ENCODE results near the gene MESD.
"Not testable (repeated sequence)": the region's sequence is repeated elsewhere in the genome, so short reads cannot be mapped to it uniquely, and the experiment has no call there.

Gene MESD

DNA sequence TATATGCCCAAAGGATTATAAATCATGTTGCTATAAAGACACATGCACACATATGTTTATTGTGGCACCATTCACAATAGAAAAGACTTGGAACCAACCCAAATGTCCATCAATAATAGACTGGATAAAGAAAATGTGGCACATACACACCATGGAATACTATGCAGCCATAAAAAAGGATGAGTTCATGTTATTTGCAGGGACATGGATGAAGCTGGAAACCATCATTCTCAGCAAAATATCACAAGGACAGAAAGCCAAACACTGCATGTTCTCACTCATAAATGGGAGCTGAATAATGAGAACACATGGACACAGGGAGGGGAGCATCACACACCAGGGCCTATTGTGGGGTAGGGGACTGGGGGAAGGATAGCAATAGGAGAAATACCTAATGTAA, 24.2 kb downstream of the MESD start:
- DNase-seq (ENCODE audit: low read depth in 3 of 3) = not testable (repeated sequence)

DNA sequence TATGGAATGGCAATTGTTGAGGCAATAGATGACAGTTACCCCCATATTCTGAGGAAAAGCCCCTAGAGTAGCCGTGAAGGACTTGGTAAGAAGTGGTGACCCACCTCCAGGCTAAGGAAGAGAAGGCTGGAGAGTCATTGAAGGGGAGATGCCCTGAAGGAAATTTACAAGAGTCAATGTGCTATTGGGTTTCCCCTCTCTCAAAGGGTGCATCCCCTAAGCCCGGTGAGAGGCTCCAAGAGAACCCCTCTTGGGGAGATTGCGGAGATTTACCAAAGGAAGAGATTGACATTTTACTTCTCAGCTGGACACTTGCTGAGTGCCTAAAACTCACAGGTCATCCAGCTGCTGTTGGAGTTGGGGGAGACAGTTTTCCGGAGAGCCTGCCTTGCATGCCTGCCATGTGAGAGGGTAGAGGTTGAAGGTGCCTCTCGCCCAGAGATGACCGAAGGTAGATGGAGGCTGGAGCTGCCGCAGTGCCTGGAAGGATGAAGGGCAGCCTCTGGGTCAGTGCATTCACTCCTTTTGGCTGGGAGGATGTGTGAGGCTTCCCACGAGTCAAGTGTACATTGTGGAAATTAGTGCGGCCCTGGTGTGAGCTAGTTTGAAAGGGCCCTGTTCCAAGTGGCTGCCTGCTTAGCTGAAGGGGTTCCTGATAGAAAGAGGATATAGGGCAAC, 30.7 kb downstream of the MESD start:
- no peak for DNase-seq (ENCODE audit: low read depth in 3 of 3)

DNA sequence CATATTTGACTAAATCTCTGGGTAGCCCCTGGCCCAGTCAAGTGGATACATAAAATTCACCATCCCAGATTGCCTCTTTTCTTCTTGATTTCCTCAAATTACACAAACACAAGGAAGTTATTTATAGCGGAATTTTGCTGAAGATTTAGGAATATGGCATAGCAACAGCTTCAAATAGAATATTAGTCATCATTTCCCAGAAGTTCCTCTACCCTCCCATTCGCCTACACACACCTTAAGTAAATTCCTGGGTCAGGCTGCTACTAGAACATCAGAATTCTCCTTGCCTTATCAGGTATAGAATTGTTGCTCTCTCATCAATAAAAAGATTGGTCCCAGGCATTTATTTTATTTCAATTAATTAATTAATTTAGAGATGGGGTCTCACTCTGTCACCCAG, 31.6 kb downstream of the MESD start:
- DNase-seq (ENCODE audit: low read depth in 3 of 3) = no peak

DNA sequence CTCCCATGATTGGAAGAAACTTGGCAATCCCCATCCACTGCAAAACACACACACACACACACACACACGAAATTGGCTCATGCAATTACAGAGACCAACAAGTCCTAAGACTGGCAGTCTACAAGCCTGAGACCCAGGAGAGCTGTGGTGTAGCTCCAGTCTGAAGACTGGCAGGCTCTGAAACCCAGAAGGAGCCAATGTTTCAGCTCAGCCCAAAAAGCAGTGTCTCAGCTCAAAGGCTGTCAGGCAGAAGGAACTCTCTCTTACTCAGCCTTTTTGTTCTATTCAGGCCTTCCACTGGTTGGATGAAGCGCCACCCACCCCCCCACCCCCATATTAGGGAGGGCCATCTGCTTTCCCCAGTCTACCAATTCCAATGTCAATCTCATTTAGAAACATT, 32.1 kb downstream of the MESD start:
- no peak for DNase-seq (ENCODE audit: low read depth in 3 of 3)

DNA sequence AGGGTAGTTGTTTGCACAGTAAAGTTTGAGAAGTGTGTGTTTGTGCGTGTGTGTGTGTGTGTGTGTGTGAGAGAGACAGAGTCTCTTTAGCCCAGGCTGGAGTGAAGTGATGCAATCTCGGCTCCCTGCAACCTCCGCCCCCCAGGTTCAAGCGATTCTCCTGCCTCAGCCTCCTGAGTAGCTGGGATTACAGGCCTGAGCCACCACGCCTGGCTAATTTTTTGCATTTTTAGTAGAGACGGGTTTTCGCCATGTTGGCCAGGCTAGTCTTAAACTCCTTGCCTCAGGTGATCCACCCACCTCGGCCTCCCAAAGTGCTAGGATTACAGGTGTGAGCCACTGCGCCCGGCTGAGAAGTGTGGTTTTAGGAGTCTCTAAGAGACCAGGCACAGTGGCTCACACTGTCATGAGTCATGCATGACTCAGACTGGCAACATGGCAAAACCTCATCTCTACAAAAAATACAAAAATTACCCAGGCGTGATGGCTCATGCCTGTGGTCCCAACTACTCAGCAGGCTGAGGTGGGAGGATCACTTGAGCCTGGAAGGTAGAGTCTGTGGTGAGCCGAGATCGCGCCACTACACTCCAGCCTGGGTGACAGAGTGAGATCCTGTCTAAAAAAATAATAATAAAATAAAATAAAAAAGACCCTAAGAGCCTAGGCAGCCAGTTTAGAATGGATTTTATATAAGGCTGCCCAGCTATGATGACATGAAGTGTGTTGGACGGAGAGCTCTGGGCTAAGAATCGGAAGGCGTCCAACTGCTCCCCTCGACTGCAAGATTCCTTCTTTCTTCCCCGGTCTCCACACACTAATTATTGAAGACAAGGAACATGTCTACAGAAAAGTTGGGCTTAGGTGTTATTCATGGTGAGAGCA, 33.8 kb downstream of the MESD start:
- DNase-seq (ENCODE audit: low read depth in 3 of 3) = peak in 2 of 3 experiments; percentile 18 to 27

DNA sequence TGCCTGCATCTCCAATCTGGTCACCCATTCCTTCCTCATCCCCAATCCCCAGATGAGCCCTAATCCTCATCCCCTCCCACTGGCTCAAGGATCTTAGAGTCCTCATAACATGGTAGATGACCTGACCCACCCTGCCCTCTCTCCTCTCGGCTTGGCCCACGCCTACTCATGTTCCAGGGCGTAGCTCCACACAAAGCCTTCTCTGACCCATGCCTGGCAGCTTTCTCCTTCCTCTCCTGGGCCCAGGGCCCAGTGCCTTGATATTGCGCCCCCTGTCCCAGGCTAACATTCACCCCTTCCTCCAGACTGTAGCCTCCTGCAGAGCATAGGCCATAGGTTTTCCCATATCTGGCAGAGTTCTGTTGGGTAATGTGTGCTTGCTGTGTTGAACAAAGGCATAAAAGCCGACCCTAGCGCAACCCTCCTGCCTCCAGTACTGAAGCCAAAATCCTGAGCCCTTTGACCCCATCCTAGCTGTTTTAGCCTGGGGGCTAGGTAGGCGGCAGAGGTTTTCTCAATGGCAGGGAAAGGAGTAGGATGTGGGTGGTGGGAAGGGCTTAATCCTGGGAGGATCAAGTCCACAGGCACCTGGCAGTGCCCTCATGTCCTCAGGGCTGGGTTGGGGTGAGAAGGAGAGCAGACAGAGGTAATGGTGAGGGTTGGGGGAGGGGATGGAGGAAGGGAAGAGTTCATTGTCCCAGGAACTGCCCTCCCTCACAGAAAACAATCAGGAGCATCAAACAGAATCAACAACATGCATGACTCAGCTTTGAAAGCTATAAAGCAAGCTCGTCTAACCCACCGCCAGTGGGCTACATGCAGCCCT, 35.5 kb downstream of the MESD start:
- no peak for DNase-seq (ENCODE audit: low read depth in 3 of 3)

DNA sequence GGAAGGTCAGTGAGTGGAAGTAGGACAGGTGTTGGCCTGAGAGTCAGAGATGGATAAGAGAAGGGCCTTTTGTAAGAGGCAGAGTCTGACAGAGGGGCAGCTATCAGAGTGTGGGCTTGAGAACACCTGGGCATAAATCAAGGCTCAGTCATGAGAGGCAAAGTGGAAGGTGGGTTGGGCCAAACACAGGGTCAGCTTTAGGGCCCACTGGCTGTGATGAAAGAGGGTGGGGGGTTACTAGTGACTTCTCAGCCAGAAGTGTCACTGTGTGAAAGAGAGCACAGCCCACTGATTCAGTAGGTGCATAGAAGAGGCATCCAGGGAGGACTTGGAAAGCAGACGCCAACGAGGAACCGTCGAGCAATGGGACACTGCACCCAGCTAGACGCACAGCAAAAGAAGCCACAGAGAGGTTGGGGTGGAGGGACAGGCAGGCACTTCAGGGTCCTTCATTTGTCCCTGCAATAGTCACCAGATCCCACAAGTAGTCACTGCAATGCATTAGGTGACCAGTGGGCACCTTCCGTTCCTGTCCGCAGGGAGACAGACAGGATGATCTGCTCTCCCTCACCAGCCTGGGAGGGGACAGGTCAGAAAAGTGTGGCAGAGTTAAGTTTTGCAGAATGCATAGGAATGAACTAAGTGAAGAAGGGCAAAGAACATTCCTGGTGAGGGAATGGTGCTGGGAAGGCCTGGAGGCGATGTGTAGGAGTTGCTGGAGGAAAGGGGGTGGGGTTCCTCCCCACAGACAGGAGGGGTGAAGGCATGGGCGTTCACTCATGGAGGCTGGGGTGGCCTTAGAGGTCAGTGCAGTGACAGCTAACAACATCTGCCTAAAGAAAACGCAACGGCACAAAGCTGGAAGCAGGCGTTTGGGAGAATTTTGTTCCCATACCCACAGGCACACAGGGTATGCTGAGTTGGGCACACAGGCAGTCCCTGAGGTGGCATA, 36.3 kb downstream of the MESD start:
- DNase-seq (ENCODE audit: low read depth in 3 of 3) = no peak

DNA sequence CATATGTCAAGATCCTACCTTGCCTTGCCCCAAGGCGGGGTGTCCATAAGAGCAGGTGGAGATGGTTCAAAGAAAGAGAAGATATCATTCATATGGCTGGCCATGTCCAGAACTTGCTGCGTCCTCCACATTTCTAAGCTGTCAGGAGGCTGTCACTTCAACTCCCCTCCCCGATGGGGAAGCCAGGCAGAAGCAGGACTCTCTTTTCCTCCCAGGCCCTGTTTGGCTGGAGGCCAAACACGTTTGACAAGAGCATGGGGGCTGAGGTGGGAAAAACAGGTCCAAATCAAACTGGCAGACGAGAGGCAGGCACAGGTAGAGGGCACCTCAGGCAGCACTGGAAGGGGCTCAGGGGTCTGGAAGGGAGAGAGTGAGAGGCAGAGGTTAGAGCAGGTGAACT, 37.7 kb downstream of the MESD start:
- DNase-seq (ENCODE audit: low read depth in 3 of 3) = no peak

DNA sequence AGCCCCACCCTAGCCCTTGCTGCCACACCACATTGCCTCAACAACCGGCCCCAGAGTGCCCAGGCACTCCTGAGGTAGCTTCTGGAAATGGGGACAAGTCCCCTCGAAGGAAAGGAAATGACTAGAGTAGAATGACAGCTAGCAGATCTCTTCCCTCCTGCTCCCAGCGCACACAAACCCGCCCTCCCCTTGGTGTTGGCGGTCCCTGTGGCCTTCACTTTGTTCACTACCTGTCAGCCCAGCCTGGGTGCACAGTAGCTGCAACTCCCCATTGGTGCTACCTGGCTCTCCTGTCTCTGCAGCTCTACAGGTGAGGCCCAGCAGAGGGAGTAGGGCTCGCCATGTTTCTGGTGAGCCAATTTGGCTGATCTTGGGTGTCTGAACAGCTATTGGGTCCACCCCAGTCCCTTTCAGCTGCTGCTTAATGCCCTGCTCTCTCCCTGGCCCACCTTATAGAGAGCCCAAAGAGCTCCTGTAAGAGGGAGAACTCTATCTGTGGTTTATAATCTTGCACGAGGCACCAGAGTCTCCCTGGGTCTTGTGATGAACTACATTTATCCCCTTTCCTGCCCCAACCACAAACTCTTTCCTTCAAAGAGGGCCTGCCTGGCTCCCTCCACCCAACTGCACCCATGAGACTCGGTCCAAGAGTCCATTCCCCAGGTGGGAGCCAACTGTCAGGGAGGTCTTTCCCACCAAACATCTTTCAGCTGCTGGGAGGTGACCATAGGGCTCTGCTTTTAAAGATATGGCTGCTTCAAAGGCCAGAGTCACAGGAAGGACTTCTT, 39.1 kb downstream of the MESD start:
- DNase-seq (ENCODE audit: low read depth in 3 of 3) = no peak

DNA sequence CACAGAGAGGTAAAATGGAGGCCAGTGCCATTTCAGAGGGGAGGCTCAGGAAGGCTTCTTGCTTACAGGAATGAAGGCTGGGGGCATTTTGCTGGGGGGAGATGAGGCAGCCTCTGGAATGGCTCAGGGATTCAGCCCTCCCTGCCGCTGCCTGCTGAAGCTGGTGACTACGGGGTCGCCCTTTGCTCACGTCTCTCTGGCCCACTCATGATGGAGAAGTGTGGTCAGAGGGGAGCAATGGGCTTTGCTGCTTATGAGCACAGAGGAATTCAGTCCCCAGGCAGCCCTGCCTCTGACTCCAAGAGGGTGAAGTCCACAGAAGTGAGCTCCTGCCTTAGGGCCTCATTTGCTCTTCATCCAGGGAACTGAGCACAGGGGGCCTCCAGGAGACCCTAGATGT, 39.9 kb downstream of the MESD start:
- no peak for DNase-seq (ENCODE audit: low read depth in 3 of 3)

DNA sequence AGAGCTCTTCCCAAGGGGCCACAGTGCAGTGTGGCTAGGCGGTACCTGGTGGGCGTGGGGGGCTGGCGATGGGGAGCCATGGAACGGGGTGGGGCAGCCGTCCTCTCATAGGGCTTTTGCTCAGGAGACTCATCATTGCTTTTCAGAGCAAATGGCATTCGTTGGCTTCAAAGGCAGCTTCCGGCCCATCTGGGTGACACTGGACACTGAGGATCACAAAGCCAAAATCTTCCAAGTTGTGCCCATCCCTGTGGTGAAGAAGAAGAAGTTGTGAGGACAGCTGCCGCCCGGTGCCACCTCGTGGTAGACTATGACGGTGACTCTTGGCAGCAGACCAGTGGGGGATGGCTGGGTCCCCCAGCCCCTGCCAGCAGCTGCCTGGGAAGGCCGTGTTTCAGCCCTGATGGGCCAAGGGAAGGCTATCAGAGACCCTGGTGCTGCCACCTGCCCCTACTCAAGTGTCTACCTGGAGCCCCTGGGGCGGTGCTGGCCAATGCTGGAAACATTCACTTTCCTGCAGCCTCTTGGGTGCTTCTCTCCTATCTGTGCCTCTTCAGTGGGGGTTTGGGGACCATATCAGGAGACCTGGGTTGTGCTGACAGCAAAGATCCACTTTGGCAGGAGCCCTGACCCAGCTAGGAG, 40.8 kb downstream of the MESD start:
- DNase-seq (ENCODE audit: low read depth in 3 of 3) = no peak

DNA sequence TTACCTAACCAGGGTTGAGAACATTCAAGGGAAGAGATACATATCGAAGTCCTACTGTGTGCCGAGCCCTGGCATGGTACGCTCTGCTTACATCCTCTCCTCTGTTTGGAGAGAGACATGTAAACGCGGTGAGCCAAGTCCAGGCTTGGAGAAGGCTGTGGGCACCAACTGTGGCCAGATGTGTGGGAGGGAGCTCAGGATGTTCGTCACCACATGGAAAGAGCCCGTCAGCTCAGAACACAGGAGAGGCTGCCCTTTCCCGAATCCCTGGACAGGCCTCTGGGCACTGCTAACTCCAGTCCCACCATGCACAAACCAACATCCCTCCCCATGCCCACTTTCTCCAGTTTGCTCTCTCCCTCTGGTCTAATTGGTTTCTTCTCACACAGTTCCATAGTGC, 43.0 kb downstream of the MESD start:
- no peak for DNase-seq (ENCODE audit: low read depth in 3 of 3)

DNA sequence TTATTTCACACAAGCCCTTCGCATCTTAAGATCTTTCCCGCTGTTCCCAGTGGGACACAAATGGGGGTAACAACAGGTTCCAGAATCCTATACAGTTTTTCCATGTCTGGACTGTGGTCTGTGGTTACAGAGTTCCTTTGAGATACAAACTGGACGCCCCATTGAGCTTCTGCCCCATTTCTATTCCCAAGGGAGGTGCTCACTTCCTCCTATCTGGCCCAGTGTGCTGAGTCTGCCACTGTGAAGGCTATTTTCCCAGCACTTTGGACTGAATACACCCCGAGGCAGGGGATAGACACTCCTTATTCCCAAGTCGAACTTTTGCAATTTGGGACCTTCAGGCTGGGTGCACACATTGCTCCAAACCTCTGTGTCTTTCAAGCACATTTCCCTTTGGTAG, 44.0 kb downstream of the MESD start:
- DNase-seq (ENCODE audit: low read depth in 3 of 3) = no peak

DNA sequence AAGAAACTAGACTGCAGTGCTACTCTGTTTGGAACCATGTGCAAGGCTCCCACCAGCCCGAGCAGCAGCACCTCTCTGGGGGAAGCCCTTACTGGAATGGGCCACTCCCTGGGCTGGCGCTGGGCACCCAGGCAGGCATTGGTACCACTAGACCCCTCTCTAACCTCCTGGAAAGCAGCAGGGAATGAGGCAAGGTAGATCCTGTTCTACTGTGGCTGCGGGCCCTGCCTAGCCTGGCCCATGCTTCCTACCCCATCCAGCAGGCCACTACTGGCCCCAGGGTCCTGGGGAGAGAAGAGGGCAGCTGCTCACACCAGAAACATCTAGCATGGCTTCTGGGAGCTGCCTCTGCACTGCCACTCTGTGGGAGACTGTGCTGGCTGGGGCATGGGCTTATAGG, 44.8 kb downstream of the MESD start:
- DNase-seq (ENCODE audit: low read depth in 3 of 3) = no peak

DNA sequence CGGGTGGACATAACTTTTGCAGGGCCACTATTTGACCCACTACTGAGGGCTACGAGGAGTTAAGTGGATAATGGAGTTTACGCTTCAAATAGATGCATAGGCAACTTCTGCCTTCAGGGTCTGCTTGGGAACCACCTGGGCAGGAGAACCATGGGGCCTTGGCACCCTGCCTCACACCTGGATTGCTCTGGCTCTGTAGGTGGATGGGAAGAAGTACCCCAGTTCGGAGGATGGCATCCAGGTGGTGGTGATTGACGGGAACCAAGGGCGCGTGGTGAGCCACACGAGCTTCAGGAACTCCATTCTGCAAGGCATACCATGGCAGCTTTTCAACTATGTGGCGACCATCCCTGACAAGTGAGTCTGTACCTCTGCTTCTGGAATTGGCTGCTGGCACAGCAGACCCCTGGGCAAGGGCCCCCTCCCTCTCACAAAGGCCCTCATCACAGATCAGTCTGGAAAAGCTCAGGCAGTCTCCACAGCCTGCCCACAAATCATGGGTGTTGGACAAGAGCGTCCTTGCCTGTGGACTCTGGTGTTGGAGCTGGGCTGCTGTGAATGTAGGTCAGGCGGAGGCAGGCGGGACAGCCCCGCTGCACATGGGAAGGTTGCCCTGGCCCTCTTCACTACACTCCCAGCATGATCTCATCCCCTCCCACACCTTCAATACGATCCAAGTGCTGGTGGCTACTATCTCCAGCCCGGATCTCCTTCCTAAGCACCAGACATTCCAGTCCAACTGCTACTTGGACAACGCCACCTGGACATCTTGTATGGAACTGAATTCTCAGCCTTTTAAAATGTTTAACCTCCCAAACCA, 46.7 kb downstream of the MESD start:
- DNase-seq (ENCODE audit: low read depth in 3 of 3) = no peak

DNA sequence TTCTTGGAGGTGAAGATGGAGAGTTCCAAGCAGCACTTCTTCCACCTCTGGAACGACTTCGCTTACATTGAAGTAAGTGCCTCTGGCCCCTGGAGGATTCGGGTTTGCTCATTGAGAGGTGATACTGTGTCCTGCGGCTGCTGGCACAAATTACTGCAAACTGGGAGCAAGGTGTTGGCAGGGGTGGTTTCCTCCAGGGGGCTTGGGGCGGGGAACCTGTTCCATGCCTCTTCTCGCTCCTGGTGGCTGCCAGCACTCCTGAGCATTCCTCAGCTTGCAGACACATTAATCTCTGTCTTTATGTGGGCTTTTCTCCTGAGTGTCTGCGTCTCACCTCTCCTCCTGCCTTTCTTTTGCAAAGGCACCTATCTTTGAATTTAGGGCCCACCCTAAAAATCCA, 47.4 kb downstream of the MESD start:
- DNase-seq (ENCODE audit: low read depth in 3 of 3) = no peak

DNA sequence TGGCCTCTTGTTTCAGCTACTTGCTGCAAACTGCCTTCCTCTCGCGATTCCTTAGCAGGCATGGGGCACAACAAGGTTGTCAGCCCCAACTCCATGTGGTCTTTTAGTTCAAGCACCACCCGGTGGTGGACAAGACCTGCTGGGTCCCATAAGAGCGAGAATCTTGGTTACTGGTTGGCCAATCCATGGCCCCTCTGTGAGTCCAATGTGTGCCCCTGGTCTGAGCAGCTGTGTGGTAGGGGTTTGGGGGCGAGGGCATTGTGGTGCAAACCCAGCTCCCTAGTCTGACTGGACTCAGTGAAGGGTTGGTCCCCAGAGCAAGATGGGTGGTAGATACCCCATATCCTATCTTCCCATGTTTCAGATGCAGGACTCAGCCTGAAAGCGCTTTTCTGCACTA, 48.8 kb downstream of the MESD start:
- no peak for DNase-seq (ENCODE audit: low read depth in 3 of 3)

DNA sequence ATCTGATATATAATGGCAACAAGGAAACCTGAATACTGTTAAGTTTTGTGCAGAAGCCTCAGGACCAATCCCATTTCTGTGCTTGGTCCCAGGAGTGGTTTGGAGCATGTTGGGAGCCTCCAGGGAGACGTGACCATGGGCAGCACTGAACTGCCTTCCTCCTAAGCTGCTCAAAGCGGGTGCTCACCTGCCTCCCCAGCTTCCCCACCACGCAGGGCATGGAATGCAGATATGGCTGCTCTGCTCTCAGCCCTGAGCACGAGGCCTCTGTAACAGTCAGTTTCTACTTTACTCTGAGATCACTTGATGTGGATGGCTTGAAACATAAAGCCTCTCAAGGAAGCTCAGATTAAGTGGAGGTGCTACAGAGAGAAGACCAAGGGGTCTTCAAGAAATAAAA, 49.3 kb downstream of the MESD start:
- no peak for DNase-seq (ENCODE audit: low read depth in 3 of 3)

DNA sequence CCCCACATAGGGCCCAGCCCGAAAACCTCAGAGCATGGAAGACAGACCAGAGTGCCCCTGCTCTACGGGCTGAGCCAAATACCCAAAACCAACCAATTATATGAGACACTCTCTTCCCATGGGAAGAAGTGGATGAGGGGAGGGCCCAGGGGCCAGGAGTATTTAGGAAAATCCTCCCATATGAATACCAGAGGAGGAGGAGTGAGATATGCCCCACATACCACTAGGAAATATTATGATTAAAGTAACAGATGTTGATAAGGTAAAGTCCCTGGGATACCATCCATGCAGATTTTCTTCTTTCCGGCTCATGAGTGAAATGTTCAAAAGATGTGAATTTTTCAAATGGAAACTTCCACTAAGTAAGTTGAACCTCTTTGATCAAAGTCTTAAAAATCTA, 50.4 kb downstream of the MESD start:
- no peak for DNase-seq (ENCODE audit: low read depth in 3 of 3)

Data from stimulated activated CD4-positive, alpha-beta T cell treated with anti-CD3 and anti-CD28 coated beads, TNF-alpha, amount 100 ng/mL, for 4 hours (primary cell).